ENCODE data around the gene CCDC74B. TPM values are rescaled to one million over a fixed set of nuclear protein-coding genes. Genes with fewer than 3 reads are reported as not detected.
"Not testable (repeated sequence)": the region's sequence is repeated elsewhere in the genome, so short reads cannot be mapped to it uniquely, and the experiment has no call there.

The CCDC74B gene
- total RNA-seq, 4 donors from 2014 or later, result 0.55 to 1.8 (median 1.4) TPM; not detected in 1

DNA sequence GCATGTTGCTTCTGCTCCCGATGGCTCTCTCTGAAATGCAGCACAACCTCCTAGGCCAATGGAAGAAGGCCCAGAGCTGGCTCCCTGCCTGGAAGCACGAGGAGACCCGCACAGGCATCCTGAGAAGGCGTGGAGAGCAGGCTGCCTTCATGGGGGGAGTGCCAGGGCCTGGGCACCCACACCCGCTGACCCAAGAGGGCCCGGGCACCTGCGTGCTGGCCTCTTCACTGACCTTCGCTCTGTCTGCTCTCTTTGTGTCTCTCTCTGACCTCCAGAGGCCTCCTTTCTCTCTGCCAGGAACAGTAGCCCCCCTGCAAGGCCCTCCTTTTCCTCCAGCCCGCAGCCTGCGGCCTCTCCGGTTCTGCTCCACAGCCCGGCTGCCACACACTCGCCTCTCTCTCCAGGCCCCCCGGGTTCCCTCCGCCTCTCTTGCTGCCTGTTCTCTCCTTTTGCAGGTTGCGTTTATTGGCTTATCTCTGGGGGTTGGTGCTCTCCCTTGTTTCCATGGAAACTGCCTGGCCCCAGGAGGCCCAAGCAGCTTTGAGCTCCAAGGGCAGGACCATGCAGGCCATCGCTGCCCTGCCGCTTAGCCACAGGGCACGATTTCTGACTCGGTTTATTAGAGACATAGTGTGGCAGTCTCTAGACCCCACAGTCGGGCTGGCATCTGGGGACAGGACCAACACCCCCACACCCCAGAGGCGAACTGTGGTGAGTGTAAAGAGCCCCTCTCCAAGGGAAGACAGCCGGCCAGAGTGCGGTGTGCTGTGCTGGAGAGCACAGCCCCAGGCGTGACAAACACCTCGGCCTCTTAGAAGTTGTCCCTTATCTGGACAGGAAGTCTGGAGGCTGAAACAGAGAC is 38.8 kb upstream of the CCDC74B start:
- TF ChIP-seq EP300 (IDR thresholded peaks at IDR 0.05; ENCODE audit: low read depth) (no peak), POLR2AphosphoS5 (IDR thresholded peaks at IDR 0.05) (no peak), POLR2A (IDR thresholded peaks at IDR 0.05) (no peak)
- TF ChIP-seq, protein P1, sequence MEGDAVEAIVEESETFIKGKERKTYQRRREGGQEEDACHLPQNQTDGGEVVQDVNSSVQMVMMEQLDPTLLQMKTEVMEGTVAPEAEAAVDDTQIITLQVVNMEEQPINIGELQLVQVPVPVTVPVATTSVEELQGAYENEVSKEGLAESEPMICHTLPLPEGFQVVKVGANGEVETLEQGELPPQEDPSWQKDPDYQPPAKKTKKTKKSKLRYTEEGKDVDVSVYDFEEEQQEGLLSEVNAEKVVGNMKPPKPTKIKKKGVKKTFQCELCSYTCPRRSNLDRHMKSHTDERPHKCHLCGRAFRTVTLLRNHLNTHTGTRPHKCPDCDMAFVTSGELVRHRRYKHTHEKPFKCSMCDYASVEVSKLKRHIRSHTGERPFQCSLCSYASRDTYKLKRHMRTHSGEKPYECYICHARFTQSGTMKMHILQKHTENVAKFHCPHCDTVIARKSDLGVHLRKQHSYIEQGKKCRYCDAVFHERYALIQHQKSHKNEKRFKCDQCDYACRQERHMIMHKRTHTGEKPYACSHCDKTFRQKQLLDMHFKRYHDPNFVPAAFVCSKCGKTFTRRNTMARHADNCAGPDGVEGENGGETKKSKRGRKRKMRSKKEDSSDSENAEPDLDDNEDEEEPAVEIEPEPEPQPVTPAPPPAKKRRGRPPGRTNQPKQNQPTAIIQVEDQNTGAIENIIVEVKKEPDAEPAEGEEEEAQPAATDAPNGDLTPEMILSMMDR (IDR thresholded peaks at IDR 0.05), result no peak
- peak overlapping the region; percentile 71 to 97 (median 92) for H3K27ac ChIP-seq
- peak overlapping the region in 2 of 4 donors; percentile 93 to 96 for H3K4me3 ChIP-seq
- peaks cover 15 to 23% (median 22%) of the 10 kb centered on the region in 4 donors for H3K4me1 ChIP-seq
- no peaks in the 10 kb centered on the region for H3K36me3 ChIP-seq
- H3K9me3 ChIP-seq, result no peaks in the 10 kb centered on the region
- intact Hi-C loops (cut with DNase I; ENCODE audit: low total_unique reads), result loop anchor here (10.0 kb wide), 1 partner anchor 151 kb away; no protein-coding TSS in a partner anchor
- in situ Hi-C loops (cut with MboI; ENCODE audit: low pct_ligation_motif_present in 1 of 4, low pct_unique_long_range_greater_than_20kb in 1 of 4, low sequenced_read_pairs in 3 of 4), result loop anchor here in 1 of 4 donors (10.0 kb wide), 1 partner anchor 151 kb away; no protein-coding TSS in a partner anchor
- WGBS, 2 donors (ENCODE audit: low coverage in 1 of 2), result 76% methylated on average over 26 of the region's 26 CpGs; no CpG with 5 or more reads in 1 of the 2 donors
- no peaks in the 10 kb centered on the region for H3K27me3 ChIP-seq
- DNase-seq, result no peak

- H3K27me3 ChIP-seq, H3K9me3 ChIP-seq, DNase-seq, H3K36me3 ChIP-seq: not testable (repeated sequence)
- in situ Hi-C loops (cut with MboI; ENCODE audit: low pct_ligation_motif_present in 1 of 4, low pct_unique_long_range_greater_than_20kb in 1 of 4, low sequenced_read_pairs in 3 of 4) (loop anchor here in 1 of 4 donors (10.0 kb wide), 1 partner anchor 152 kb away; no protein-coding TSS in a partner anchor), intact Hi-C loops (cut with DNase I; ENCODE audit: low total_unique reads) (loop anchor here (10.0 kb wide), 1 partner anchor 152 kb away; no protein-coding TSS in a partner anchor)
- WGBS, 2 donors (ENCODE audit: low coverage in 1 of 2), result 30% methylated on average over 17 of the region's 23 CpGs; no CpG with 5 or more reads in 1 of the 2 donors
- peak overlapping the region; percentile 71 to 97 (median 92) for H3K27ac ChIP-seq
- H3K4me1 ChIP-seq, result peaks cover 15 to 23% (median 22%) of the 10 kb centered on the region in 4 donors
- peak overlapping the region; percentile 18 to 98 (median 94) for H3K4me3 ChIP-seq
Observed at GRCh38 chr2:130182826-130183511, 38.1 kb upstream of the CCDC74B start.

DNA sequence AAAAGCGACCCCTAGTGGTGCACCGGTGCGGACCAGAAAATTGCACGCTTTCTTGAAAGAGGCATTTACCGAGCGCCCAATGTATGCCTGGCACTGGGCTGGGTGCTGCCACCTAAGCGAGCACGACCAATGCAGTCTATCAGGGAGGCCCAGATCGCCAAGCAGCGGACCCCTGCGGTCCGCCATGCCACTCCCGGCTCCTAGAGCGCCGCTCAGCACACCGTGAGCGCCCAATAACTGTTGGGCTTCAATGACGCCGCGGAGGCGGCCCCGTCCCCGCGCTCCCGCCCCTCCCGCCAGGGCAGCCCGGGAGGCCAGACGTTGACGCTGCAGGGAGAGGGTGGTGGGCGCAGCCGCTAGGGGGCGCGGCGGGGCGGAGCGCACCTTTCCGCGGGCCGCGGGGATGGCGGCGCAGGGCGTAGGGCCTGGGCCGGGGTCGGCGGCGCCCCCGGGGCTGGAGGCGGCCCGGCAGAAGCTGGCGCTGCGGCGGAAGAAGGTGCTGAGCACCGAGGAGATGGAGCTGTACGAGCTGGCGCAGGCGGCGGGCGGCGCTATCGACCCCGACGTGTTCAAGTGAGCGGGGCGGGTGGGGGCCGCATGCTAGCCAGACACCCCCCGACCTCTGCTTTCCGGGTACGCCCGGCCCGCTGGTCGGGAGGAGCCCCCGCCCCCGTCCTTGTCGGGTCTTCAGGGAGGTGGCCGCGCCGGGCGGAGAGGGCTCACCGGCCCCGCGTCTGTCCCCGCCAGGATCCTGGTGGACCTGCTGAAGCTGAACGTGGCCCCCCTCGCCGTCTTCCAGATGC is 37.2 kb upstream of the CCDC74B start, which contains the start of gene MZT2B:
TSS of gene MZT2B (plus strand) at position 383 of the 803 bp plus-strand sequence. CDS start at position 404, 21 bp downstream.
- Histone ChIP-seq H3K27ac (peak within 1 kb of the TSS; percentile 87 to 97 (median 93)), H3K4me1 (peaks cover 15 to 23% (median 22%) of the 10 kb centered on the region in 4 donors), H3K4me3 (peak within 1 kb of the TSS; percentile 83 to 98 (median 94))
- H3K27me3 ChIP-seq, H3K36me3 ChIP-seq, H3K9me3 ChIP-seq: not testable (repeated sequence)
- peak; percentile 92 for DNase-seq
- peak; percentile 52 for TF ChIP-seq POLR2A (IDR thresholded peaks at IDR 0.05)
- TF ChIP-seq POLR2AphosphoS5 (IDR thresholded peaks at IDR 0.05), result peak in 2 of 3 donors; percentile 28 to 52
- TF ChIP-seq, protein P1 (IDR thresholded peaks at IDR 0.05), result peak; percentile 74 to 90 (median 78)
- intact Hi-C loops (cut with DNase I; ENCODE audit: low total_unique reads) (loop anchor here (10.0 kb wide), 1 partner anchor 153 kb away; no protein-coding TSS in a partner anchor), in situ Hi-C loops (cut with MboI; ENCODE audit: low pct_ligation_motif_present in 1 of 4, low pct_unique_long_range_greater_than_20kb in 1 of 4, low sequenced_read_pairs in 3 of 4) (loop anchor here in 1 of 4 donors (10.0 kb wide), 1 partner anchor 153 kb away; no protein-coding TSS in a partner anchor)
- 1% methylated on average over 25 of the region's 86 CpGs; no CpG with 5 or more reads in 1 of the 2 donors for WGBS, 2 donors (ENCODE audit: low coverage in 1 of 2)

- in situ Hi-C loops (cut with MboI; ENCODE audit: low pct_ligation_motif_present in 1 of 4, low pct_unique_long_range_greater_than_20kb in 1 of 4, low sequenced_read_pairs in 3 of 4), result loop anchor here in 1 of 4 donors (10.0 kb wide), 1 partner anchor 153 kb away; no protein-coding TSS in a partner anchor
- peak; percentile 98 for DNase-seq
- H3K9me3 ChIP-seq, result no peaks in the 10 kb centered on the region
- WGBS, 2 donors (ENCODE audit: low coverage in 1 of 2), result 1% methylated on average over 52 of the region's 55 CpGs; no CpG with 5 or more reads in 1 of the 2 donors
- intact Hi-C loops (cut with DNase I; ENCODE audit: low total_unique reads), result loop anchor here (10.0 kb wide), 1 partner anchor 153 kb away; no protein-coding TSS in a partner anchor
- H3K4me3 ChIP-seq, result peak within 1 kb of the TSS; percentile 83 to 98 (median 94)
- H3K4me1 ChIP-seq, result peaks cover 15 to 23% (median 22%) of the 10 kb centered on the region in 4 donors
- H3K36me3 ChIP-seq, result no peaks in the 10 kb centered on the region
- H3K27ac ChIP-seq, result peak within 1 kb of the TSS; percentile 87 to 97 (median 93)
- H3K27me3 ChIP-seq, result no peaks in the 10 kb centered on the region
- TF ChIP-seq POLR2A (IDR thresholded peaks at IDR 0.05) (peak; percentile 55), POLR2AphosphoS5 (IDR thresholded peaks at IDR 0.05) (peak; percentile 66 to 79 (median 75)), EP300 (IDR thresholded peaks at IDR 0.05; ENCODE audit: low read depth) (no peak)
- TF ChIP-seq, protein P1 (IDR thresholded peaks at IDR 0.05), result no peak
Observed at GRCh38 chr2:130181325-130181879, 36.5 kb upstream of the CCDC74B start, which contains the start of gene SMPD4. Gene SMPD4 (minus strand): TSS chr2:130181602. CDS start chr2:130176592, 5,010 bp downstream.

GRCh38 chr2:130180404-130181324 is 35.8 kb upstream of the CCDC74B start:
- Histone ChIP-seq H3K4me1 (peaks cover 15 to 23% (median 22%) of the 10 kb centered on the region in 4 donors), H3K4me3 (peak overlapping the region; percentile 83 to 98 (median 94)), H3K27ac (peak overlapping the region; percentile 87 to 97 (median 93))
- not testable (repeated sequence) for H3K36me3 ChIP-seq, DNase-seq, H3K27me3 ChIP-seq, H3K9me3 ChIP-seq
- 17 to 27% methylated on average over 12 to 38 of the region's 38 CpGs for WGBS, 2 donors (ENCODE audit: low coverage in 1 of 2)
- intact Hi-C loops (cut with DNase I; ENCODE audit: low total_unique reads) (loop anchor here (10.0 kb wide), 1 partner anchor 154 kb away; no protein-coding TSS in a partner anchor), in situ Hi-C loops (cut with MboI; ENCODE audit: low pct_ligation_motif_present in 1 of 4, low pct_unique_long_range_greater_than_20kb in 1 of 4, low sequenced_read_pairs in 3 of 4) (loop anchor here in 1 of 4 donors (10.0 kb wide), 1 partner anchor 154 kb away; no protein-coding TSS in a partner anchor)

Data from transverse colon (tissue), 4 donors.